Smooth muscle cell (in vitro differentiated cells): ENCODE measurements around the gene CARS2. TPM values are rescaled to one million over a fixed set of nuclear protein-coding genes. Genes with fewer than 3 reads are reported as not detected.

Source experiments
- DNase-seq: peaks from one replicate; lab custom pipeline; 2025; ENCODE audit not compliant: unreplicated experiment; lab: John Stamatoyannopoulos, UW
- H2AFZ ChIP-seq: fragments of 200-600 bp; sonication (generic); 2 replicates; pipeline ENCODE4 v1.6.0; 2016; ENCODE audit warnings: antibody characterized with exemption, low read depth, mild to moderate bottlenecking
- H3F3A ChIP-seq: fragments of 200-600 bp; sonication (generic); 2 replicates; pipeline ENCODE4 v1.6.0; 2017; ENCODE audit warnings: antibody characterized with exemption, low read depth
- H3K27ac ChIP-seq: fragments of 200-600 bp; sonication (generic); 2 replicates; pipeline ENCODE4 v1.5.1; 2016; ENCODE audit warnings: low read depth, mild to moderate bottlenecking
- H3K27me3 ChIP-seq: fragments of 200-600 bp; sonication (generic); 2 replicates; pipeline ENCODE4 v1.6.1; 2016; ENCODE audit warnings: low read depth, mild to moderate bottlenecking
- H3K36me3 ChIP-seq: fragments of 200-600 bp; sonication (generic); 2 replicates; pipeline ENCODE4 v1.5.1; 2016; ENCODE audit warnings: low read depth
- H3K4me1 ChIP-seq: fragments of 200-600 bp; sonication (generic); 2 replicates; pipeline ENCODE4 v1.5.1; 2016; ENCODE audit warnings: low read depth
- H3K4me2 ChIP-seq: fragments of 200-600 bp; sonication (generic); 2 replicates; pipeline ENCODE4 v1.6.0; 2016; ENCODE audit warnings: mild to moderate bottlenecking
- H3K4me3 ChIP-seq: fragments of 200-600 bp; sonication (generic); 2 replicates; pipeline ENCODE4 v1.5.1; 2016; ENCODE audit warnings: mild to moderate bottlenecking
- H3K79me2 ChIP-seq: fragments of 200-600 bp; sonication (generic); 2 replicates; pipeline ENCODE4 v1.6.0; 2016; ENCODE audit warnings: low read depth, mild to moderate bottlenecking
- H3K9ac ChIP-seq: fragments of 200-600 bp; sonication (generic); 2 replicates; pipeline ENCODE4 v1.6.0; 2016; ENCODE audit warnings: low read depth
- H3K9me3 ChIP-seq: fragments of 200-600 bp; sonication (generic); replicated peaks from 2 replicates; pipeline ENCODE4 v1.5.1; 2016; ENCODE audit warnings: low read depth
- H4K20me1 ChIP-seq: fragments of 200-600 bp; sonication (generic); 2 replicates; pipeline ENCODE4 v1.6.0; 2016; ENCODE audit warnings: low read depth
- WGBS: methylation state at CpG from one replicate; pipeline ENCODE4 v1.1.7; 2016; ENCODE audit warnings: low lambda C conversion rate; 5-methylcytosine and 5-hydroxymethylcytosine counted together
- polyA plus RNA-seq: library from polyadenylated mRNA; unstranded; fragments of >200 nt; fragmentation: Nextera tagmentation; extraction: Ambion mirVana; gene quantifications from 2 replicates; pipeline ENCODE4 v1.2.1, GENCODE V29; 2016
- total RNA-seq: library from RNA; depleted of rRNA; stranded (reverse); fragments of >200 nt; gene quantifications from 2 replicates; pipeline ENCODE4 v1.2.3, GENCODE V29; 2014
- TF ChIP-seq, protein P1 (sequence below): fragments of 200-600 bp; sonication (generic); IDR thresholded peaks from 2 replicates; pipeline ENCODE4 v1.5.1; 2017; ENCODE audit warnings: borderline replicate concordance, mild to moderate bottlenecking, antibody characterized with exemption; ENCODE audit not compliant: insufficient read depth, poor library complexity, severe bottlenecking

CARS2 gene
- total and polyA plus RNA-seq, 2 experiments from 2014 or later: 37.5 to 71.7 TPM

DNA sequence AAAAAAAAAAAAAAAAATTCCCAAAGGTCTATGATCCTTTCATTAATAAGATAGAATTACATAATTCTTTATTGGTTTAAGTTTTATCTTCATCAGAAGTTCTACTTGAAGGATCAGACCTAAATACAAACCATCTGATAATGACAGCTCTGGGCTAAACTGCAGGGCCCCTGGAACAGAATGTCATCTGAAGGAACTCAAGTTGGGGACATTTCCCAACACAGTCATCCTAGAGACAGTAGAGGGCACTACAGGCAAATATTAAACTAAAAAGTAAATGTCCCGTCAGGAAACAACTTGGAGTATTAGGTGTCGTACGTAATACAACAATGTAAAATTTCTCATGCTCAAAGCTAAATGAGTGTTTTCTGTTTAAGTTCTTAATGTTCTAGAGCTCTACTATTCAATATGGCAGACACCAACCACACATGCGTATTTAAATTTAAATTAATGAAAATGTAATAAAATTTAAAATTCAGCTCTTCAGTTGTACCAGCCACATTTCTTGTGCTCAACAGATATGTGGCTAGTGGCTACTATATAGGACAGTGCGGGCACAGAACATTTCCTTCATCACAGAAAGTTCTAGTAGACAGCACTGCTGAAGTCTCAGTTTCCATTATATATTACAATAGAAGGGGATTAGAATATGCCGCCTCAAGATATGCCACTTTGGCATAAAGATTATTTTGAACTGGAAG lies 112.3 kb downstream of the CARS2 start:
- 56% methylated on average over 6 of the region's 6 CpGs for WGBS
- no peaks in the 10 kb centered on the region for H4K20me1 ChIP-seq
- peak overlapping the region; percentile 32 for H3K4me2 ChIP-seq
- H3K79me2 ChIP-seq: no peaks in the 10 kb centered on the region
- H3K4me3 ChIP-seq: no peak overlapping the region
- DNase-seq: no peak
- no peaks in the 10 kb centered on the region for H3K4me1 ChIP-seq
- no peak overlapping the region for H2AFZ ChIP-seq
- no peak overlapping the region for H3K9ac ChIP-seq
- TF ChIP-seq, protein P1, sequence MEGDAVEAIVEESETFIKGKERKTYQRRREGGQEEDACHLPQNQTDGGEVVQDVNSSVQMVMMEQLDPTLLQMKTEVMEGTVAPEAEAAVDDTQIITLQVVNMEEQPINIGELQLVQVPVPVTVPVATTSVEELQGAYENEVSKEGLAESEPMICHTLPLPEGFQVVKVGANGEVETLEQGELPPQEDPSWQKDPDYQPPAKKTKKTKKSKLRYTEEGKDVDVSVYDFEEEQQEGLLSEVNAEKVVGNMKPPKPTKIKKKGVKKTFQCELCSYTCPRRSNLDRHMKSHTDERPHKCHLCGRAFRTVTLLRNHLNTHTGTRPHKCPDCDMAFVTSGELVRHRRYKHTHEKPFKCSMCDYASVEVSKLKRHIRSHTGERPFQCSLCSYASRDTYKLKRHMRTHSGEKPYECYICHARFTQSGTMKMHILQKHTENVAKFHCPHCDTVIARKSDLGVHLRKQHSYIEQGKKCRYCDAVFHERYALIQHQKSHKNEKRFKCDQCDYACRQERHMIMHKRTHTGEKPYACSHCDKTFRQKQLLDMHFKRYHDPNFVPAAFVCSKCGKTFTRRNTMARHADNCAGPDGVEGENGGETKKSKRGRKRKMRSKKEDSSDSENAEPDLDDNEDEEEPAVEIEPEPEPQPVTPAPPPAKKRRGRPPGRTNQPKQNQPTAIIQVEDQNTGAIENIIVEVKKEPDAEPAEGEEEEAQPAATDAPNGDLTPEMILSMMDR: peak; percentile 55
- no peak overlapping the region for H3K27ac ChIP-seq
- H3K9me3 ChIP-seq: no peaks in the 10 kb centered on the region
- H3F3A ChIP-seq: no peaks in the 10 kb centered on the region
- H3K27me3 ChIP-seq: no peaks in the 10 kb centered on the region
- no peaks in the 10 kb centered on the region for H3K36me3 ChIP-seq

DNA sequence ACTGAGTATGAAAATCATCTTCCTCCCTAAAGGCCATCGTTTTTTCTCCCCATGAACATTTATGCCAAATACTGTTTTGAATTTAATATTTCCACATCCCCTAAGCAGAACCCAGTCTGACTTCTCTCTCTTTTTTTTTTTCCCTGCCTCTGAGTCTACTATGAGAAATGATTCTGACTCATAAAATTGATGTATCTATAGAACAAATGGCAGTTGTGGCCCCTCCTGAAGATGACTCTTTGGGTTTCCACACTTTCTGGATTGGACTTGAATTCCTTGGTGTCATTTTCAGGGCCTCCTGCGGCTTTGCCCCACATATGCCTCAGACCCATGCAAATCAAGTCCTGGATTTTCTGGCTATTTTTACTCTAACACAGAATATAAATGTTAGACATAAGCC lies 113.3 kb downstream of the CARS2 start:
- no peaks in the 10 kb centered on the region for H3K36me3 ChIP-seq
- H3K79me2 ChIP-seq: no peaks in the 10 kb centered on the region
- H3K4me1 ChIP-seq: no peaks in the 10 kb centered on the region
- no peaks in the 10 kb centered on the region for H3K9me3 ChIP-seq
- no peak overlapping the region for H3K4me3 ChIP-seq
- no peak overlapping the region for H3K9ac ChIP-seq
- H3K4me2 ChIP-seq: no peak overlapping the region
- H3K27me3 ChIP-seq: no peaks in the 10 kb centered on the region
- no peak overlapping the region for H2AFZ ChIP-seq
- no peak for DNase-seq
- TF ChIP-seq, protein P1: no peak
- 94% methylated on average over 2 of the region's 2 CpGs for WGBS
- H4K20me1 ChIP-seq: no peaks in the 10 kb centered on the region
- no peaks in the 10 kb centered on the region for H3F3A ChIP-seq
- no peak overlapping the region for H3K27ac ChIP-seq

Other genes with a start within 250 kb of the CARS2 start
- gene RAB20, start 144.4 kb downstream of the CARS2 start, total RNA-seq: 12.6 and 18.0 TPM in 2 replicates
- gene RAB20, start 144.4 kb downstream of the CARS2 start, polyA plus RNA-seq: 12.9 and 21.8 TPM in 2 replicates
- gene NAXD, start 90.6 kb downstream of the CARS2 start, total RNA-seq: 16.9 and 22.3 TPM in 2 replicates
- gene NAXD, start 90.6 kb downstream of the CARS2 start, polyA plus RNA-seq: 28.8 and 30.9 TPM in 2 replicates
- 11.9 and 13.8 TPM in 2 replicates for gene ING1, start 7.6 kb upstream of the CARS2 start, total RNA-seq
- gene ING1, start 7.6 kb upstream of the CARS2 start, polyA plus RNA-seq: 29.3 and 29.9 TPM in 2 replicates
- gene ANKRD10, start 209.0 kb upstream of the CARS2 start, total RNA-seq: 61.8 and 77.4 TPM in 2 replicates
- 31.0 and 42.8 TPM in 2 replicates for gene ANKRD10, start 209.0 kb upstream of the CARS2 start, polyA plus RNA-seq